Neural cell (in vitro differentiated cells): ENCODE results near the gene SHF. TPM values are rescaled to one million over a fixed set of nuclear protein-coding genes. Genes with fewer than 3 reads are reported as not detected.

Experiments
- H2AFZ ChIP-seq: fragments of 200-600, 300-800 bp; sonication (generic), shearing (Covaris generic); 2 replicates; pipeline ENCODE4 v1.6.0; 2014; ENCODE audit warnings: low read depth, mild to moderate bottlenecking, antibody characterized with exemption, low read length, moderate library complexity
- H3F3A ChIP-seq: fragments of 200-600 bp; shearing (Covaris generic); 2 replicates; pipeline ENCODE4 v1.6.1; 2016; ENCODE audit warnings: mild to moderate bottlenecking, moderate library complexity, mixed read lengths, antibody characterized with exemption, low read length; ENCODE audit not compliant: insufficient read depth, poor library complexity, severe bottlenecking
- H3K27ac ChIP-seq: fragments of 200-600, 300-800 bp; sonication (generic), shearing (Covaris generic); 2 replicates; pipeline ENCODE4 v1.5.1; 2014; ENCODE audit warnings: mild to moderate bottlenecking, low read length, moderate library complexity
- H3K27me3 ChIP-seq: fragments of 300-800, 200-600 bp; sonication (generic), shearing (Covaris generic); 2 replicates; pipeline ENCODE4 v1.6.0; 2014; ENCODE audit warnings: mild to moderate bottlenecking, low read depth, low read length, moderate library complexity; ENCODE audit not compliant: insufficient read depth
- H3K36me3 ChIP-seq: fragments of 300-800, 200-600 bp; sonication (generic), shearing (Covaris generic); 2 replicates; pipeline ENCODE4 v1.5.1; 2014; ENCODE audit warnings: mild to moderate bottlenecking, antibody characterized with exemption, low read length, moderate library complexity; ENCODE audit not compliant: insufficient read depth
- H3K4me2 ChIP-seq: fragments of 300-800, 200-600 bp; sonication (generic), shearing (Covaris generic); 2 replicates; pipeline ENCODE4 v1.6.0; 2014; ENCODE audit warnings: mild to moderate bottlenecking, low read length
- H3K4me3 ChIP-seq: fragments of 300-800, 200-600 bp; sonication (generic), shearing (Covaris generic); 2 replicates; pipeline ENCODE4 v1.5.1; 2014; ENCODE audit warnings: mild to moderate bottlenecking, low read length, moderate library complexity
- H3K79me2 ChIP-seq: fragments of 200-600 bp; shearing (Covaris generic); replicated peaks from 2 replicates; pipeline ENCODE4 v1.6.0; 2014; ENCODE audit warnings: mild to moderate bottlenecking, low read length, moderate library complexity; ENCODE audit not compliant: insufficient read depth
- H3K9ac ChIP-seq: fragments of 300-800, 200-600 bp; sonication (generic), shearing (Covaris generic); 2 replicates; pipeline ENCODE4 v1.6.1; 2016; ENCODE audit warnings: mild to moderate bottlenecking, low read length, mixed read lengths
- H3K9me2 ChIP-seq: fragments of 200-600 bp; shearing (Covaris generic); 2 replicates; pipeline ENCODE4 v1.6.1; 2016; ENCODE audit warnings: mild to moderate bottlenecking, low read length, mixed read lengths; ENCODE audit not compliant: insufficient read depth
- H3K9me3 ChIP-seq: fragments of 200-600, 300-800 bp; sonication (generic), shearing (Covaris generic); 2 replicates; pipeline ENCODE4 v1.6.1; 2016; ENCODE audit warnings: mild to moderate bottlenecking, mixed run types, low read length, moderate library complexity, mixed read lengths
- H4K20me1 ChIP-seq: fragments of 200-600 bp; shearing (Covaris generic); 2 replicates; pipeline ENCODE4 v1.6.1; 2016; ENCODE audit warnings: mild to moderate bottlenecking, mixed run types; ENCODE audit not compliant: insufficient read depth
- EP300 ChIP-seq: fragments of 450-650 bp; conservative IDR thresholded peaks from 2 replicates; pipeline ENCODE4 v1.6.1; 2014; ENCODE audit warnings: antibody characterized with exemption, mild to moderate bottlenecking, moderate library complexity; ENCODE audit not compliant: poor library complexity, severe bottlenecking
- EZH2 ChIP-seq: fragments of 200-600, 300-800 bp; shearing (Covaris generic), sonication (generic); IDR thresholded peaks from 2 replicates; pipeline ENCODE4 v1.6.1; 2014; ENCODE audit warnings: antibody characterized with exemption, low read length, borderline replicate concordance, mild to moderate bottlenecking; ENCODE audit not compliant: insufficient read depth, poor library complexity, severe bottlenecking
- MXI1 ChIP-seq: fragments of 450-650 bp; conservative IDR thresholded peaks from 2 replicates; pipeline ENCODE4 v1.6.1; 2014; ENCODE audit warnings: antibody characterized with exemption, mild to moderate bottlenecking; ENCODE audit not compliant: poor library complexity, severe bottlenecking
- POLR2AphosphoS5 ChIP-seq: IDR thresholded peaks from 2 replicates; pipeline ENCODE4 v1.6.1; 2012
- RAD21 ChIP-seq: fragments of 450-650 bp; conservative IDR thresholded peaks from 2 replicates; pipeline ENCODE4 v1.6.1; 2014; ENCODE audit warnings: antibody characterized with exemption, mild to moderate bottlenecking, moderate library complexity
- SMC3 ChIP-seq: fragments of 450-650 bp; conservative IDR thresholded peaks from 2 replicates; pipeline ENCODE4 v1.6.1; 2014; ENCODE audit warnings: antibody characterized with exemption, mild to moderate bottlenecking, moderate library complexity; ENCODE audit not compliant: poor library complexity
- TAF1 ChIP-seq: IDR thresholded peaks from 2 replicates; pipeline ENCODE4 v1.6.1; 2012; ENCODE audit warnings: low read depth
- polyA plus RNA-seq: library from polyadenylated mRNA; depleted of rRNA; stranded (reverse); fragments of >200 nt; gene quantifications from 2 replicates; pipeline ENCODE4 v1.2.3, GENCODE V29; 2014
- TF ChIP-seq, protein P1 (sequence below): fragments of 450-650 bp; IDR thresholded peaks from 2 replicates; pipeline ENCODE4 v1.5.1; 2014; ENCODE audit warnings: antibody characterized with exemption, mild to moderate bottlenecking, moderate library complexity; ENCODE audit not compliant: poor library complexity, severe bottlenecking
- TF ChIP-seq, protein P2 (sequence below): IDR thresholded peaks from 2 replicates; pipeline ENCODE4 v1.6.1; 2012; ENCODE audit warnings: borderline replicate concordance

The SHF gene
- polyA plus RNA-seq, 1 donor from 2014 or later, result 41.5 TPM

- Histone ChIP-seq H2AFZ (no peak overlapping the region), H3K27ac (no peak overlapping the region), H3K27me3 (peaks cover 59% of the 10 kb centered on the region), H3K4me2 (no peak overlapping the region), H3K9me3 (no peaks in the 10 kb centered on the region), H3K79me2 (no peaks in the 10 kb centered on the region), H3K4me3 (no peak overlapping the region), H3K9me2 (no peaks in the 10 kb centered on the region), H3K36me3 (no peaks in the 10 kb centered on the region), H4K20me1 (no peaks in the 10 kb centered on the region), H3K9ac (no peak overlapping the region), H3F3A (no peaks in the 10 kb centered on the region)
- TF ChIP-seq, protein P1, sequence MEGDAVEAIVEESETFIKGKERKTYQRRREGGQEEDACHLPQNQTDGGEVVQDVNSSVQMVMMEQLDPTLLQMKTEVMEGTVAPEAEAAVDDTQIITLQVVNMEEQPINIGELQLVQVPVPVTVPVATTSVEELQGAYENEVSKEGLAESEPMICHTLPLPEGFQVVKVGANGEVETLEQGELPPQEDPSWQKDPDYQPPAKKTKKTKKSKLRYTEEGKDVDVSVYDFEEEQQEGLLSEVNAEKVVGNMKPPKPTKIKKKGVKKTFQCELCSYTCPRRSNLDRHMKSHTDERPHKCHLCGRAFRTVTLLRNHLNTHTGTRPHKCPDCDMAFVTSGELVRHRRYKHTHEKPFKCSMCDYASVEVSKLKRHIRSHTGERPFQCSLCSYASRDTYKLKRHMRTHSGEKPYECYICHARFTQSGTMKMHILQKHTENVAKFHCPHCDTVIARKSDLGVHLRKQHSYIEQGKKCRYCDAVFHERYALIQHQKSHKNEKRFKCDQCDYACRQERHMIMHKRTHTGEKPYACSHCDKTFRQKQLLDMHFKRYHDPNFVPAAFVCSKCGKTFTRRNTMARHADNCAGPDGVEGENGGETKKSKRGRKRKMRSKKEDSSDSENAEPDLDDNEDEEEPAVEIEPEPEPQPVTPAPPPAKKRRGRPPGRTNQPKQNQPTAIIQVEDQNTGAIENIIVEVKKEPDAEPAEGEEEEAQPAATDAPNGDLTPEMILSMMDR, result no peak
- TF ChIP-seq MXI1 (no peak), POLR2AphosphoS5 (no peak), EP300 (no peak), SMC3 (no peak), EZH2 (no peak), TAF1 (no peak), RAD21 (no peak)
- TF ChIP-seq, protein P2, sequence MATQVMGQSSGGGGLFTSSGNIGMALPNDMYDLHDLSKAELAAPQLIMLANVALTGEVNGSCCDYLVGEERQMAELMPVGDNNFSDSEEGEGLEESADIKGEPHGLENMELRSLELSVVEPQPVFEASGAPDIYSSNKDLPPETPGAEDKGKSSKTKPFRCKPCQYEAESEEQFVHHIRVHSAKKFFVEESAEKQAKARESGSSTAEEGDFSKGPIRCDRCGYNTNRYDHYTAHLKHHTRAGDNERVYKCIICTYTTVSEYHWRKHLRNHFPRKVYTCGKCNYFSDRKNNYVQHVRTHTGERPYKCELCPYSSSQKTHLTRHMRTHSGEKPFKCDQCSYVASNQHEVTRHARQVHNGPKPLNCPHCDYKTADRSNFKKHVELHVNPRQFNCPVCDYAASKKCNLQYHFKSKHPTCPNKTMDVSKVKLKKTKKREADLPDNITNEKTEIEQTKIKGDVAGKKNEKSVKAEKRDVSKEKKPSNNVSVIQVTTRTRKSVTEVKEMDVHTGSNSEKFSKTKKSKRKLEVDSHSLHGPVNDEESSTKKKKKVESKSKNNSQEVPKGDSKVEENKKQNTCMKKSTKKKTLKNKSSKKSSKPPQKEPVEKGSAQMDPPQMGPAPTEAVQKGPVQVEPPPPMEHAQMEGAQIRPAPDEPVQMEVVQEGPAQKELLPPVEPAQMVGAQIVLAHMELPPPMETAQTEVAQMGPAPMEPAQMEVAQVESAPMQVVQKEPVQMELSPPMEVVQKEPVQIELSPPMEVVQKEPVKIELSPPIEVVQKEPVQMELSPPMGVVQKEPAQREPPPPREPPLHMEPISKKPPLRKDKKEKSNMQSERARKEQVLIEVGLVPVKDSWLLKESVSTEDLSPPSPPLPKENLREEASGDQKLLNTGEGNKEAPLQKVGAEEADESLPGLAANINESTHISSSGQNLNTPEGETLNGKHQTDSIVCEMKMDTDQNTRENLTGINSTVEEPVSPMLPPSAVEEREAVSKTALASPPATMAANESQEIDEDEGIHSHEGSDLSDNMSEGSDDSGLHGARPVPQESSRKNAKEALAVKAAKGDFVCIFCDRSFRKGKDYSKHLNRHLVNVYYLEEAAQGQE, result no peak
Measured at GRCh38 chr15:45121706-45122417, 65.9 kb downstream of the SHF start.

DNA sequence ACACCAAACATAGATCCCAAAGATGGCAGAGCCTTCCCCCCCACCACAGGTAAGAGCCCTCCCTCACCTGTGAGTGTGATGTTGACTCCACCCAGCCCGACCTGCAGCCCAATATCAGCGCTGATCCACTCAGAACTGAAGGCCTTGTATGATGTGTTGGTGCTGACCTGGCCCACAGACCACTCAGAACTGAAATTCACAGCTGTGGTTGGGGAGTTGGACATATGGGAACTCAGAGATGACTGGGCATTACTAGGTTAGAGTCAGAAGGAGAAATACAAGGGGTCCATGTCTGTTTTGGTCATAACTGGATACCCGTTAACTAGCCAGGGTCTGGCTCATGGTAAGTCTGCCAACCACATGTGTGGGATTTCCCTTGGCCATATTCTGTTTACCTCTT lies 66.7 kb downstream of the SHF start:
- Histone ChIP-seq H3K27ac (no peak overlapping the region), H3K79me2 (no peaks in the 10 kb centered on the region), H3K9ac (no peak overlapping the region), H2AFZ (no peak overlapping the region), H3K4me2 (no peak overlapping the region), H3F3A (no peaks in the 10 kb centered on the region), H3K36me3 (no peaks in the 10 kb centered on the region), H4K20me1 (no peaks in the 10 kb centered on the region), H3K9me3 (no peaks in the 10 kb centered on the region), H3K9me2 (no peaks in the 10 kb centered on the region), H3K27me3 (peaks cover 59% of the 10 kb centered on the region), H3K4me3 (no peak overlapping the region)
- TF ChIP-seq EZH2 (no peak), EP300 (no peak), TAF1 (no peak), POLR2AphosphoS5 (no peak), MXI1 (no peak), SMC3 (no peak), RAD21 (no peak)
- TF ChIP-seq, protein P2, result no peak
- TF ChIP-seq, protein P1, result no peak
